OCI-M2 (cell line): ENCODE measurements around the gene NSL1.
"Not testable (repeated sequence)": the region's sequence is repeated elsewhere in the genome, so short reads cannot be mapped to it uniquely, and the experiment has no call there.

Source experiments
- DNase-seq: peaks from one replicate; lab custom pipeline; 2025; ENCODE audit not compliant: unreplicated experiment; lab: John Stamatoyannopoulos, UW

NSL1 gene

GRCh38 chr1:212752252-212752933, 39.2 kb downstream of the NSL1 start:
- no peak for DNase-seq

- DNase-seq: no peak
These were observed 41.6 kb downstream of the NSL1 start for GRCh38 chr1:212749821-212750535.

DNA sequence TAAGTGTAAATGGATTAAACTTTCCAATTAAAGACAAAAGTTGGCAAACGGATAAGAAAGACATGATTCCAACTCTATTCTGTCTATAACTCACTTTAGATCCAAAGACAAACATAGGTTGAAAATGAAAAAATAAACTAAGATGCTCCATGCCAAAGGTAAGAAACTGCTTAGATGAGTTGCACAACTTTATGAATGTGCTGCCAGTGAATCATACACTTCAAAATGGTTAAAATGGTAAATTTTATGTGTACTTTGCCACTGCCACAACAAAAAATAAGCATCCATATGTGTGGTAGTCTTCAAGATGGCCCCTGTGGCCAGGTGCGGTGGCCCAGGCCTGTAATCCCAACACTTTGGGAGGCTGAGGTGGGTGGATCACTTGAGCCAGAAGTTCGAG, 45.0 kb downstream of the NSL1 start:
- DNase-seq: no peak

- no peak for DNase-seq
These were observed 46.3 kb downstream of the NSL1 start for GRCh38 chr1:212745303-212745702.

DNA sequence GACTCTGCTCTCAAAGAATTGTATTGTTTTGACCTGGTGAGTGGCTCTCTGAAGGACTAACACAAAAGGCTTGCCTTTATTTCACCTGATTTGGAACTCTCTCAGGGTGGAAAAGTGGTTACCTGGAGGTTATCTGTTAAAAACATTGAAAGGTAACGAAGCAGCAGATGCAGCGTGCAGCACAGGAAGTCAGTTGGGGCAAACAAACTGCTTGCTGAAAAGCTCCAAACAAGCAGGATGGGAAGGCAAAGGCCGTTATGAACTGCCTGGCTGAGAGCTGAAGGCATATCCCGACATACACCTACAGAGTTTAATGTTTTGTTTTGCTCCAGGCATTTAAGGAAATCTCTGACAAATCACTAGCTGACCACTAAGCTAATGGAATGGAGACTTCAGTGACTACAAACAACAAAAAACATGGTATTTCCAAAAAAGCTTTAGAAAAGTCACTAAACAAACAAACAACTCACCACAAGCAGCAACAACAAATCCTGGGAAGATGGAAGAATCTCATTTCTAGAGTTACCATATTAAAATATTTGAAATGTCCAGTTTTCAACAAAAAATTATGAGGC, 47.6 kb downstream of the NSL1 start:
- DNase-seq: no peak

GRCh38 chr1:212738330-212738729, 53.2 kb downstream of the NSL1 start:
- DNase-seq: no peak

DNA sequence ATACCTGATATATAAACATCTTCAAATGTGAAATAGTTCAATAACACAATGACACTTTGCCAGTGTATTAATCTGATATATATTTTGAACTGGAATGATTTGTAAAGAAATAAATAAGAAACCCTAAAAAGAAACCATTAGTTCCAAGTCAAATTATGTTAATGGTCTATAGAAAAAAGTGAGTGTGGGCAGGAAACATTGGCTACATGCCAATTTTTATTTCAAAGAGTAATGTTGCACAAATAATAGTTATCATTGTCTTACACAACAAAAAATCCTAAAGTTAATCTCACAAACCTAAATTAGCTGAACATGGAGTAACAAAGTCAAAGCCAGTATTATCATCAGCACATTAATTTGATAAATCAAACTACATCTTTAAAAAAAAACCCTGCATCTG, 54.0 kb downstream of the NSL1 start:
- no peak for DNase-seq

- DNase-seq: no peak
These were observed 58.5 kb downstream of the NSL1 start for GRCh38 chr1:212733109-212733508.

- no peak for DNase-seq
These were observed 59.9 kb downstream of the NSL1 start for GRCh38 chr1:212731630-212732029.

- DNase-seq: no peak
These were observed 63.0 kb downstream of the NSL1 start for GRCh38 chr1:212728606-212729005.

- no peak for DNase-seq
These were observed 64.0 kb downstream of the NSL1 start for GRCh38 chr1:212727386-212728181.

DNA sequence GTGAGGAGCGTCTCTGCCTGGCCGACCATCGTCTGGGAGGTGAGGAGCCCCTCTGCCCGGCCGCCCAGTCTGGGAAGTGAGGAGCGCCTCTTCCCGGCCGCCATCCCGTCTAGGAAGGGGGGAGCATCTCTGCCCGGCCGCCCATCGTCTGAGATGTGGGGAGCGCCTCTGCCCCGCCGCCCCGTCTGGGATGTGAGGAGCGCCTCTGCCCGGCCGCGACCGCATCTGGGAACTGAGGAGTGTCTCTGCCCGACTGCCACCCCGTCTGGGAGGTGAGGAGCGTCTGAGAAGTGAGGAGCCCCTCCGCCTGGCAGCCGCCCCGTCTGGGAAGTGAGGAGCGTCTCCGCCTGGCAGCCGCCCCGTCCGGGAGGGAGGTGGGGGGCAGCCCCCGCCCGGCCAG, 66.9 kb downstream of the NSL1 start:
- DNase-seq: not testable (repeated sequence)

DNA sequence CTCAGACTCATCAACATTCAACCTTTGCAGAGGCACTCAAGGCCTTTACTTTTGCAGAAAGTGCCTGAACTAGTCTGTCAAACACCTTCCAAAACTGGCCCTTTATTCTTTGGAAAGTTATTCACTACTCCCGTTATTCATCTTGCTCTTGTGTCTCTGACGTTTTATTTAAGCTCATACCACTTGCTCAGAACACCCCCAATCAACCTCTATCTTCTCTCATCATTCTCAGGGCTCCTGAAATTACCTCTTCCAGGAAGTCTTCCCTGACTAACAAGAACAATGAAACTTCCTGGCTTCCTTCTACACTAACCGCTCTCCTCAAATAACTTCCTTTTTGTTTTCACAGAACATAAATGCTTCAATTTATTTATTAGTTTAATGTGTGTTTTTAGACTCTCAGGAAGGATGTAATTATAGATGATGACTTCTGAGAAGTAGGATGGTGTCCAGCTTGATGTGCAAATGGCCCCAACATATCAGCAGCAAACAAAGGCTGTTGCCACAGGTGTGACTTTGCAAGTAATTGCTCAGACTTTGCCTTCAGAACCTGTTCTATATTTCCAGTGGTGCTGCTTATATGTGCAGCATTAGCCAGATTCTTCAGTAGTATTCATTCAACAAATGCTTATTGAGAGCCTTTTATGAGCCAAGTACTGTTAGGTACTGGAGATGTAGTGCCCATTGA, 69.2 kb downstream of the NSL1 start:
- no peak for DNase-seq

- DNase-seq: no peak
These were observed 70.0 kb downstream of the NSL1 start for GRCh38 chr1:212721388-212722247.

DNA sequence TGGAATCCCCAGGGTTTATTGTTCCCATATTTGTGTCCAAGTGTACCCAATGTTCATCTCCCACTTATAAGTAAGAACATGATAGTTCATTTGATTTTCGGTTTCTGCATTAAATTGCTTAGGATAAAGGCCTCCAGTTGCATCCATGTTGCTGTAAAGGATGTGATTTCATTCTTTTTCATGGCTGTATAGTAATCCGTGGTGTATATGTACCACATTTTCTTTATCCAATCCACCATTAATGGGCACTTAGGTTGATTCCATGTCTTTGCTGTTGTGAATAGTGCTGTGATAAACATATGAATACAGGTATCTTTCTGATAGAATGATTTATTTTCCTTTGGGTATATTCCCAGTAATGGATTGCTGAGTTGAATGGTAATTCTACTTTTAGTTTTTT, 71.9 kb downstream of the NSL1 start:
- DNase-seq: no peak

DNA sequence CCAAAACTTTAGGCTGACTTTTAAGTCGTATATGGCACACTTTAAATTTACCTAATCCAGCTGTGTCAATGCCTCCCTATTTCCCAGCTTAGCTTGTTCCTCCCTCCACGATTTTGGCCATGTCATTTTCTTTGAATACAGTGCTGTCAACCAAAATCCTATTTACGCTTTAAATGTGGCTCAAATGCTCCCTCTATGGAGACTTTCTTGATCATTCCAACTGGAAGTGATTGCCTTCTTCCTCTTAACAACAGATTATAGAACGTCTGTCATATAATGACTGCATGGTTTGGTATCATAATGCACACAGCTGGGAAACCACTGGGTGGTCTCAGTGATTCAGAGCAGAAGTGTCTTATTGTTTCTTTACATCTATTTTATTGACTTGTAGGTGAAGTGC, 73.1 kb downstream of the NSL1 start:
- no peak for DNase-seq

- no peak for DNase-seq
These were observed 75.4 kb downstream of the NSL1 start for GRCh38 chr1:212716161-212716560.

DNA sequence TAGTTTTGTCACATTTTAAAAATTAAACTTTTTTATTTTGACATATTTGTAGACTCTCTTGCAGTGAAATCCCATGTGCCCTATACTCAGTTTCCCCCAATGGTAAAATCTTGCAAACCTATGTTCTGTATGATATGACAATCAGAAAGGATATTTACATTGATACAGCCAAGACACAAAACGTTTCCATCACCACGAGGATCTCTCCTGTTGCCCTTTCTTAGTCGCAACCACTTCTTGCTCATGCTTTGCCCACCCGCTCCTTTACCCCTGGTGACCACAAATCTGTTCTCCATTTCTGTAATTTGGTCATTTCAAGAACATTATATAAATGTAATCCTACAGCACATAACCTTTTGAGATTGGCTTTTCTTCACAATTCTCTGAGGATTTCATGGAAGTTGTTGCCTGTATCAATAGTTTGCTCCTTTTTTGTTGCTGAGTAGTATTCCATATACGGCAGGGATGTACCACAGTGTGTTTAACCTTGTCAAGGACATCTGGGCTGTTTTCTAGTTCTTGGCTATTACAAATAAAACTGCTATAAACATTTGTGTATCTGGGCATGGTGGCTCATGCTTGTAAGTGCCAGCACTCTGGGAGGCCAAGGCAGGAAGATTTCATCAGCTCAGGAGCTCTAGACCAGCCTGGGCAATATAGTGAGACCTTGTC, 78.0 kb downstream of the NSL1 start:
- no peak for DNase-seq

GRCh38 chr1:212712451-212713303, 78.9 kb downstream of the NSL1 start:
- DNase-seq: no peak
